Right ventricle myocardium superior (tissue), 1 donor: ENCODE measurements around the gene TBC1D4. TPM values are rescaled to one million over a fixed set of nuclear protein-coding genes. Genes with fewer than 3 reads are reported as not detected.
"Not testable (repeated sequence)": the region's sequence is repeated elsewhere in the genome, so short reads cannot be mapped to it uniquely, and the experiment has no call there.

Source experiments
- ATAC-seq: fragments of 200-7000 bp; cut with Tn5 transposase; one replicate; pipeline ENCODE4 v1.9.1; 2020; ENCODE audit warnings: mild to moderate bottlenecking; ENCODE audit not compliant: poor library complexity
- DNase-seq: peaks from one replicate; pipeline ENCODE4 v3.0.0-alpha.2; 2020
- intact Hi-C: fragments of 100-400 bp; cut with DNase I; formaldehyde crosslinking; loops from one replicate; pipeline ENCODE4 v1.11.2; 2022
- total RNA-seq: library from RNA; stranded (reverse); fragmentation: NEBNext Ultra II Directional; extraction: Animal tissue kit (Norgen Biotek cat#: 25700); gene quantifications from one replicate; pipeline ENCODE4 v1.2.1, GENCODE V29; 2021
- donor health status: DM: no; HTN: yes; CAD: no; lungs with severe emphysema.

Gene TBC1D4
- total RNA-seq, 1 donor from 2014 or later: 107 TPM

DNA sequence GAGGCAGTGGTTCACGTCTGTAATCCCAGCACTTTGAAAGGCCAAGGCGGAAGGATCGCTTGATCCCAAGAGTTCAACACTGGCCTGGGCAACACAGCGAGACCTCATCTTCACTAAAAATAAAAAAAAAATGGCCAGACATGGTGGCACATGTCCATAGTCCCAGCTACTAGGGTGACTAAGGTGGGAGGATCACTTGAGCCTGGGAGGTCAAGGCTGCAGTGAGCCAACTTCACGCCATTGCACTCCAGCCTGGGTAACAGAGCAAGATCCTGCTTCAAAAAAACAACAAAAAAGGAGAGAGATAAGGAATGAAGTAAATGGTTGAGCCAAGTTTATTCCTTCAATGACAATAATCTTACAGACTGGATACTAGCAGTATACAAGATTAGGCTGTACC is 21.3 kb downstream of the TBC1D4 start:
- intact Hi-C loops: no loop called here
- no peak for ATAC-seq
- DNase-seq: no peak

DNA sequence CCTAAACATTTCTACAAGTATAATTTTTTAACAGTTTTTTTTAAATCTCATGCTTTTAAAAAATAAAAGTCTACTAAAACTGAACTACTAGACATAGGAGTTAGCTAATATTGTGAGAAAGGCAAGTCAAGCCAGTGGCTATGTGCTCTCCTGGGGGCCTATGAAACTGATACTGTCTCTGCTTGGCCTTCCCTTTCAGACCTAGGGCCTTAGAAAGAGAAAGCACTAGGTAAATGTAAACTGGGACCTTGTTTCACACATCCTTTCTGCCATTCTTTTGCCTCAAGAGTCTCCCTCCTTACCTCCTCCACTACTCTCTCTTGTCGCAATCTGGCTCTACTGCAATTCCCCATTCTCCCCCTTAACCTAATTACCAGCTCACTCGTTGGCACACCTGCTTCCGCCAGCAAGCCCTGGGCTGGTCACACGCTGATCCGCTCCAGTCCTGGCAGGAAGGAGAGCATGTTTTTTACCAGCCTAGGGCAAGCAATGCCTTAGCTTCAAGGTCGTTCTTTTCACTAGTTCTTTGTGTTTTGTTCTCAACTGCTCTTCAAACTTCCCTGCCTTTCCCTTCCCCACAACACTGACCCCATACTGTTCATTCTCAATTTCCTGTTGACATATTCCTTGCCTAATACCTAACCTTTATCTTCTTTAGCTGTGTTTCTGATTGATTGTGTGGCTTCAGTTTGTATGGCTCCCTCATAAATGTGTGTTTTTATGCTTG is 23.1 kb downstream of the TBC1D4 start:
- intact Hi-C loops: no loop called here
- peak; percentile 91 for ATAC-seq

DNA sequence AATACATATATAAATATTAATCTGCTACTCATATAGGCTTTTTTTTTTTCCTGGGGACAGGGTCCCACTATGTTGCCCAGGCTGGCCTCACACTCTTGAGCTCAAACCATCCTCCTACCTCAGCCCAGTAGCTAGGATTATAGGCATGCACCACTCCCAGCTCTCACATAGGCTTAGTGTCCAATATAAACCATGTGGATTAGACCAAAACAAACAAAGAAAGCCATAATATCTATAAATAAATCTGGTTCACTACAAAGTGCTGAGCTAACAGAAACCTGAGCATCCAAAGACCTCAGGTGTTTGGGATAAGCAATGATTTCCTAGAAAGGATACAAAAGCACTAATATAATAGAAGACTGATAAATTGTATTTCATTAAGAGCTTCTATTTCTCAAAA is 26.0 kb downstream of the TBC1D4 start:
- intact Hi-C loops: no loop called here
- no peak for DNase-seq
- ATAC-seq: no peak

More for the DNA sequence above, 23.1 kb downstream of the TBC1D4 start:
- DNase-seq: peak; percentile 60

DNA sequence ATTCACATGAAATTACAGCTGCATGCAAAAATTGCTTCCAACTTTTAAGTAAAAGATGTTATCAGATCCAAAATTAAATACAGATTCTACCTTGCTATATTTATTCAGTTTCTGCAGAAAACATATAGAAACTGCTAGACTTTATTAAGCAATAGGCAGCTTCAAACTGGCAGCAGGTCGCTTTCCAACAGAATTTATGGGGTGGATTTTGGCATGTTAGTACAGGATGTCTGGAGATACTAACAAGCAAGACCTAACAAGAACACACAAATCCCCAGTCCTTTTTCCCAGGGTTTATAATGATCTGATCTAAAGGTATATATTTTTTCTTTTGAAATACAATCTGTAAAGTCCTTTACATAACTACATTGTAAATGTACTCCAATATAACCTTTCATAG is 27.5 kb downstream of the TBC1D4 start:
- intact Hi-C loops: no loop called here
- DNase-seq (no peak), ATAC-seq (no peak)

DNA sequence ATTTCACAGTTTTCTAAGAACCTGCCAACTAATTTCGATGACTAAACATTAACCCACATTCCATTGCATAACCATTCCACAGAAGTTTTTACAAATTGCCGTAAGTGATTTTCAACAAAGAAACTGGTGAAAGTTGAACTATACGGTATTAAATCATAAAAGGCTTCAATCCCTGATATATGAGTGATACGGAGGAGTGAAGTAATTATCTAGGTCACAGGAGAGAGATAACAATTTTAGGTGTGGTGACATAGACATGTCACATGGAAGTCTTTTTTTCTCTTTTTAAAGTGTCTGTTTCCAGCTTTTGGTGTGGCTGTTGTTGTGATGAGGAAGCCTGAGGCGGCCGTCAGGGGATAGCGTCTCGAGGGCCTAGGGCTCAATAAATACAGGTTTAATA is 29.4 kb downstream of the TBC1D4 start:
- DNase-seq (no peak), ATAC-seq (peak; percentile 40)
- intact Hi-C loops: no loop called here

DNA sequence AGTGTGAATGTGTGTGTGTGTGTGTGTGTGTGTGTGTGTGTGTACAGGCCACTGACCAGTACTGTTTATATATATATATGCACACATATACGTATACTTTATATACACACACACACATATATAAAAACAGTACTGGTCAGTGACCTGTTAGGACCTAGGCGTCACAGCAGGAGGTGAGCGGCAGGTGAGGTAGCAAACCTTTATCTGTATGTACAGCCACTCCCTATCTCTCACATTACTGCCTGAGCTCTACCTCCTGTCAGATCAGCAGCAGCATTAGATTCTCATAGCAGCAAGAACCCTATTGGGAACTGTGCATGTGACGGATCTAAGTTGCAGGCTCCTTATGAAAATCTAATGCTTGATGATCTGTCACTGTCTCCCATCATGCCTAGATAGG is 34.5 kb downstream of the TBC1D4 start:
- DNase-seq (no peak), ATAC-seq (no peak)
- intact Hi-C loops: no loop called here

DNA sequence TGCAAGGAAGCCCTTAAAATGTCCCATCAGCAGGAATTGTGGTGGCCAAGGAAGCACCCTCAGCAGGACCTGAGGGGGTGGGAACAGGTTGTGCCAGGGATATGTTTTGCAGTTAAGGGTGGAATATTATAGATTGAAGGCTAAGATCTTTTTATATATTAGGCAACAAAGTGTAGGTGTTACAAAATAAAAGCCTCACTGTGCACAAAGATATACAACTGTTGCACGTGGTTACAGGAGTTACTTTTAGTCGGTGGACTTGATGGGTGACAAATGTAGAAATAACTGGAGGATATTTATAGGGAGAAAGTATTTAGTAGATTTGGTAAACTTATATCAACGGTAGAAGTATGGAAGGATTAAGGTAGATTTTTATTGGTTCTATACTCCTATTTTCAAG is 35.1 kb downstream of the TBC1D4 start:
- ATAC-seq (no peak), DNase-seq (no peak)
- intact Hi-C loops: no loop called here

DNA sequence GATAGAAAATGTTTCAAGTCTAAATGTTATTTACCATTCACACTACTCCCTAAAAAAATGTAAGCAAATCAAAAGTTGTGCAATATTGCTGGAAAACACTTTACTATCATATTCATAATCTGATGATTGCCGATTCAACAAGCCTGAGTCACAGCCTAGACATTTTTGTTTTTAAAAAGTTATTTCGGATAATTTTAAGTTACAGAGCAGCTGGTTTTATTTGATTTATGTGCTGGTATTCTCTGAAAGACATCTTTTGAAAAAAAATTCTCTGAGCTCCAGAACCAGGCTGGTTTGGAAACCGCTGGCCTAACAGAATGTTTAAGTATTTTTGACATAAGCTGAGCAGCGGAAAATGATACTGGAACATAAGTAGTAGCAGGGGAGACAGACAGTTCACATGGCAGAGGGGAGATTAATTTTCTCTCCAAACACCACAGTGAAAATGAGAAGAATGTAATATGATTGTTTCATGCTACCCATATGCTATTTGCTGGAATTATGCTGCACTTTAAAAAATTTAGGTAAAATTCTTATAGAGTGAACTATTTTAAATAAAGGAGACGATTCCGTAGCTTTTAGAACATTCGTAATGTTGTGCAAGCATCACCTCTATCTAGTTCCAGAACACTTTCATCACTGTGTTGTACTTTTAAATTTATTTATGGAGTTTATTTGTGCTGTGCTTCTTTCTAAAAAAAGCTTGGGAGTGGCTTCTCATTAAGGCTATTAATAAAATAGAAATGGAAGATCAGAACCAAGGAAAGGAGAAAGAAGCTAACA is 36.1 kb downstream of the TBC1D4 start:
- intact Hi-C loops: no loop called here
- DNase-seq (no peak), ATAC-seq (peak; percentile 84)

DNA sequence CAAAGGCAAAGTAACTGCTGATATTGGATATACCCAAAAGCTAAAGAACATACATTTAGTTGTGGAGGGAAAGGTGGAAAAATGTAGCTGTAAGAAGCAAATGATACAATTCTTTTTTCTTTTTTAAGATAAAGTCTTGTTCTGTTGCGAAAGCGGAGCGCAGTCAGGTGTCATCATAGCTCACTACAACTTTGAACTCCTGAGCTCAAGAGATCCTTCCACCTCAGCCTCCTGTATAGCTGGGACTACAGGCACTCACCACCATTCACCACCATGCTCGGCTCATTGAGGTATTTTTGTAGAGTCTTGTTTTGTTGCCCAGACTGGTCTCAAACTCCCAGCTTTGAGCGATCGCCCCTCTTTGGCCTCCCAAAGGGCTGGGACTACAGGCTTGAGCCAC is 38.0 kb downstream of the TBC1D4 start:
- DNase-seq (no peak), ATAC-seq (no peak)
- intact Hi-C loops: no loop called here

DNA sequence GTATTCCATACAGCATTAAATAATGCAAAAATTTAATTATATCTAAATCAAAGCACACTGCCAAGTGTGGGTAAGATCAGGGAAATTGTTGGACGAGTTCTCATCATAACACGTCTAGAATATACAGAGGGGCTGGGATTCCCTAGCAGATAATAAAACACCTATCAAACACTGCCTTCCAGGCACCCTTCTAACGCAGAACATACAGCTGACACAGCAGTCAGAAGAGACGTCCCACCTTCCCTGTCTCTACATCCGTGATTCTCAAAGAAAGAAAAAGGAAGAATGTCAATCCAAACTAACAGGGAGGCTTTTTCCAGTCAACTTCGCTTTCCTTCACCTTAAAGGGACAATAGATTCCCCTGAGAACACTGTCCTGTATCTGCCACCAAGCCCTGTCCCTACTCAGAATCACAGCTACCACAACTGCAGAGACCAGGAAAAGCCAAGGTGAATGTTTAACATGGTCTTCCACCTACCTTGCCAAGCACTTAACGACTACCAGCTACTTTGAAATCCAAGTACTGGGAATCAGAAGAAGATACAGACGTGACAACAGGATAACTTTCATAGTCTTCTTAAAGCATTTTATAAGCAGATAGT is 38.5 kb downstream of the TBC1D4 start:
- intact Hi-C loops: no loop called here
- ATAC-seq: no peak

DNA sequence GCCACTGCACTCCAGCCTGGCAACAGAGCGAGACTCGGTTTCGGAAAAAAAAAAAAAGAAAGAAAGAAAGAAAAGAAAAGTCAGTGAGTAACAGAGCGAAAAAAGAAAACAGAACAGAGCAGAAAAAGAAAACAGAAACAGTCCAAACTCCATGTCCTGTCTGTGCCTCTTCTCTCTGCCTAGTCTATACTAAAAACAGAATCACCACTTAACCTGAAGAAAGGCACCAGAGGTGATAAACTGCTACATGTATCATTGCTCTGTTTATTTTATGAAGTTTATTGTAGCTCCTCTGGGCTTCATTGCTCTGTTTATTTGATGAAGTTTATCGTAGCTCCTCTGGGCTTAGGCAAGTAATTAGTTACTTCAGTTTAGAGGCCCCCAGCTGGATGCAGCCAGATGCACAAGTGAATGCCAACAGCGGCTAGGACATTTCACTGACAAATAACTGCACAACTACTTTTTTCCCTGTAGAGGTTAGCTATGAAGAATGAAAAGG is 39.2 kb downstream of the TBC1D4 start:
- peak; percentile 43 for ATAC-seq
- intact Hi-C loops: no loop called here
- no peak for DNase-seq

More for the DNA sequence above, 38.5 kb downstream of the TBC1D4 start:
- DNase-seq: no peak

DNA sequence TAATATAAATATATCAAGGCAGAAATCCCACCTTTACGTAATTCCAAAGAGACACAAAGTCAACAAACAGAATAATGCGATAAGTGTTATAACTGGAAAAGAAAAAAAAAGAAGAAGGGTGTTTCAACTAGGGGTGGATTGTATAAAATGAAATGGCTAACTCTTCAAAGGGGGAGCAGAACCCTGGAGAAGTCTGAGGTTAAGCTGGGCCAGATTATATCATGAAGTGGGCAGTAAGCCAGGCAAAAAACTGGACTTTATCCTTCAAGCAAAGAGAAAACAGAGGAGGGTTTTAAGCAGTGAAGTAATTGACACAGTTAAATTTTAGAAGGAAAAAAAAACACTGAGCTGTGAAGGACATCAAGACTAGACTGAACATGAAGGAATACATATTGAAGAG is 41.9 kb downstream of the TBC1D4 start:
- DNase-seq (no peak), ATAC-seq (peak; percentile 16)
- intact Hi-C loops: no loop called here

DNA sequence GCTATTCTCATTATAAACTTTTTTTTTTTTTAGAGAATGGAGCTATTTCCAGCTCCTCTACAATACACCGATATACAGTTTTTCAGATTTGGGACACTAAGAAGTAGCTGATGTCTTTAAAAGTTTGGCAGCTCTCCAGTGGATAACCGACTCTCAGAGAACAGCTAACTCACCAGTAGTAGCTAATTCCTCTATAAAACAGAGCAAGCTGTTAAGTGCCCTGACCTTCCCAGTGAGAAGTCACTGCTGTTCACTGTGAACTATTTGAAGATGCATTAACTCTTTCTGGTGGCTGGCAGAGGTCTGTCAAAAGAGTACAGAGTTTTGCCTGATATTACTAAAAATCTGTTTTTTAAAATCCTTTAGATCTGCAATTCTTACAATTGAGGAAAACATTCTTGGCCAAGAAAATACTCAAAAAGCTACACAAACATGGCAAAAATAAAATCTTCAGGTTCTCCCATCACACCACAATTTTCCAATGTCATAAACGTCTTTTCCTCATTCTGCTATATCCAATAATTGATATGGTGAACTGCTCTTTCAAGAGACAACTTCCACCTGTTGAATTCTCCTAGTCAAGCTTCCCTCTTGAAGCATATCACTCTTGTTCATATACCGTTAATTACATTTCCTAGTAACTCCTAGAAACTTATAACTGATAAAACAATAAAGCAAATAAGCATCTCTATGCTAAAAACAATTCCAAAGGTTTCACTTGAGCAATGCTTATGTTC is 44.2 kb downstream of the TBC1D4 start:
- ATAC-seq: peak; percentile 72
- intact Hi-C loops: no loop called here
- no peak for DNase-seq

DNA sequence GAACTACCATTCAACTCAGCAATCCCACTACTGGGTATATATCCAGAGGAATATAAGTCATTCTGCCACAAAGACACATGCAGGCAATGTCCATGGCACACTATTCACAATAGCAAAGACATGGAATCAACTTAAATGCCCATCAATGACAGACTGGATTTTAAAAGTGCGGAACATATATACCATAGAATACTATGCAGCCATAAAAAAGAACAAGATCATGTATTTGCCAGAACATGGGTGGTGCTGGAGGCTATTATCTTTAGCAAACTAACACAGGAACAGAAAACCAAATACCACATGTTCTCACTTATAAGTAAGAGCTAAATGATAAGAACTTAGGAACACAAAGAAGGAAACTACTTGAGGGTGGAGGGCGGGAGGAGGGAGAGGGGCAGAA is 47.8 kb downstream of the TBC1D4 start:
- ATAC-seq, DNase-seq, intact Hi-C loops: not testable (repeated sequence)

DNA sequence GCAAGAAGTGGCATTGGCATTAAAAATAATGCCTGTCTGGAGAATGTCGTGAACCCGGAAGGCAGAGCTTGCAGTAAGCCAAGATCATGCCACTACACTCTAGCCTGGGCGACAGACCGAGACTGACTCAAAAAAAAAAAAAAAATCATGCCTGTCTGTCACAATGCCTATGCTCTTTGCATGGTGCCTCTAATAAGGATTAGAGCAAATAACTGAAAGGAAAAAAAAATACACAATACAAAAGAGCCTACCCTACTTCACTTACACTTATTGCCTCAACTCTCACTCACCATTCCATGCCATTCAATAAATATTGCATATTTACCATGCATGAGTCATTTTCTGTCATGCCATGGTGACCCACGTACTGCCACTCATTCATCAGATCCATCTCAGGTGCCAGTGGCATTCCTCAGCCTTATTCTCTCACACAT is 49.1 kb downstream of the TBC1D4 start:
- intact Hi-C loops: no loop called here
- DNase-seq: no peak
- ATAC-seq: no peak

DNA sequence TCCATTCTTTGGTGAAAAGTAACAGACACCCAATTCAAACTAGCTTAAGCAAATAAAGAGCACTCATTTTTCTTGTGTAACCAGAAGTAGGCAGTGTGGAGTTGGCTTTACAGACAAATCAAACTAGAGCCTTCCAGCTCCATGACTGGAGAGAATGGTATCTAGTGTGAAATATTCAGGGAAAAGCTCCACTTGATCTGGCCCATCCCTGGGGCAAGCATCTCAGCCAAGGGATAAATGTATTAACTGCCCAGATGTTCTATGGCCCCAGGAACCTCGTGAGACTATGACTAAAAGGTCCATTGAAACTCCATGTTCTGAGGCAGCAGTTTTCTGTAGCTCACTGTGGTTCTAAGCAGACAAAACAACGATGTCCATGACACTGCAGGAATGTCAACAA is 49.9 kb downstream of the TBC1D4 start:
- intact Hi-C loops: no loop called here
- ATAC-seq (peak; percentile 34), DNase-seq (no peak)

DNA sequence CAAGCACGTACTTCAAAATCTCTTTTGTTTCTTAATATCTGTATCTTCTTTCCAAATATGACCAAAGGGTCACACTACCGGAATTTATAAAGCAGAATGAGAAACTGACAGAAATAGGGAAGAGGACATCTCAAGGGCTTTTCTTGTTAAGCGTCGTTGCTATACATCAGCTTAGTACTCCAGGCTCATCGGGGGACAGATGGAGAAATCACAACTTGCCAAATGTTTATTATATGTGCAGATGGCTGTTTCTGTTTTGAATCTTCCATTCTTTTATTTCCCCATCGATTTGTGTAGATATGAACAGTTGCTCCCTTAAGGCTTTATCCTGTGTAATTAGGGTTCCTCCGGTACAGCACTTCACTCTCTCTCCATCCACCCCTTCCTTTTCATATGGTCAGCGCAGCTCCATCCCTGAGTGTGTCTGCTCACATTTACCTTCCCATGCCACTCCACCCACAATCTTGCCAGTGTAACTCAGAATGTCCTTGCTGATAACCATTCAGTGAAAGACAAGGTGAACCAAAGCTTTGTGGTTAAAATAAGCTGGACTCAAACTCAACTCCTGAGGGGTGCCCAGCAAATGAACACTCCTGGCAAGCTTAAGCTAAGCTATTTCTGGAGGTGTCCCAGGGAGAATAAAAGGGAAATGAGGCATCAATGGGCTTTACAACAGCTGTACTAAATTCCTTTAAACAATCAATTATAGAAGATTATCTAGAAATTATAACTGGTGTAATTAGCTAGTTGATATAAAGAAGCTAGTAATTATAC is 51.3 kb downstream of the TBC1D4 start:
- no peak for DNase-seq
- intact Hi-C loops: no loop called here
- ATAC-seq: peak; percentile 73

DNA sequence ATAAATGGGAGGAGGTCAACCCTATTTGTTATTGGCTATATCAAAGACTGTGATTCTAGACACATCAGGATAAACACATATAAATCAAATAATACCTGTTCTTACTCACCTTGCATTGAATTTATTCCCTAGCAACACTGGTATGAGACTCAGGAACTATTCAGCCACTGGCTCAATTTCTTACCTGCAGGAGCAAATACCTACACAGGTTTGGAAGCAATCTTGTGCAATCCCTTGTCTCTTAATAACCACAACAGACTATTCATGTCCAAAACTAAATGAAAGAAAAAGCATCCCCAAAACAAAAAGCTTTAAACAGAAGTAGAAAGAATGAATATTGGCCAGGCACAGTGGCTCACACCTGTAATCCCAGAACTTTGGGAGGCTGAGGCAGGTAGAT is 55.5 kb downstream of the TBC1D4 start:
- intact Hi-C loops: no loop called here
- DNase-seq (no peak), ATAC-seq (no peak)
